HG03521 (cell line): Measurements from ENCODE around the gene PTPRN2.

Experiments used
- ATAC-seq: cut with Tn5 transposase; IDR thresholded peaks from one replicate; pipeline ENCODE4 v1.9.1; 2021; ENCODE audit warnings: mild to moderate bottlenecking, moderate library complexity; ENCODE audit not compliant: unreplicated experiment

PTPRN2 gene

DNA sequence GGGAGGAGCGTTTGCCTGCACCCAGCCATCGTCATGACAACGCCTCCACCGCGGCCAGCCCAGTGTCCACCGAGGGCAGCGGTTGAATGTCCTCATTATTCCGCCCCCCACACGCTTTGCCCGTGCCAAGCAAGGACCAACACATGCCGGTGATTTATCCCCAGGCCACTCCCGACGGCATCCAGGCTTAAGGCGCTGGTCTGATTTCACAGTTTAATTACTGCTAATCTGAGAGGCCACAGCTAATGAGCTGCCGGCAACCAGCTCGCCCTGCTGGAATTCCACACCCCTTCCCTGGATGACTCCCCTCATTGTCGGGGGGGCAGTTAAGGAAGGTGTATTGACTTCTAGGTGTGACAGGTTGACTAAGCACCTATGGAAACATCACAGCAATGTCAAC lies 818.5 kb downstream of the PTPRN2 start:
- no peak for ATAC-seq

DNA sequence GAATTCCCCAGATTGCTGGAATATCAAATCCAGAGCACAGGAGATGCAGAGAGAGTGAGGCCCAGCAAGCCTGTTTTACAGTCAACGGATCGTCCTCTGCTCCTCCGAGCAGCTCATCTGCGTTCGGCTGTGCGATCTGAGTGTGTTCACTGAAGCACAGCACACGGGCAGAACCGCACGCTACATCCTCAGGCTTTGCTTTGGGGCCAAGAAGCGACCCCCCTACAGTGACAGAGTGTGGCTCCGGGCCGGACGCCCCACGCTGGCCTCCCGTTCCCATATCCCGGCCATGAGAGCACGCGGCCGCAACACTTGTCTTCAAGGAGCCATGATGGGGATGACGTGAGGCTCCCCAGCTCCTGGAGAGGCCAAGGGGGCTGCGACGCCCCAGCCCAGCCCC lies 819.4 kb downstream of the PTPRN2 start:
- ATAC-seq, result no peak

DNA sequence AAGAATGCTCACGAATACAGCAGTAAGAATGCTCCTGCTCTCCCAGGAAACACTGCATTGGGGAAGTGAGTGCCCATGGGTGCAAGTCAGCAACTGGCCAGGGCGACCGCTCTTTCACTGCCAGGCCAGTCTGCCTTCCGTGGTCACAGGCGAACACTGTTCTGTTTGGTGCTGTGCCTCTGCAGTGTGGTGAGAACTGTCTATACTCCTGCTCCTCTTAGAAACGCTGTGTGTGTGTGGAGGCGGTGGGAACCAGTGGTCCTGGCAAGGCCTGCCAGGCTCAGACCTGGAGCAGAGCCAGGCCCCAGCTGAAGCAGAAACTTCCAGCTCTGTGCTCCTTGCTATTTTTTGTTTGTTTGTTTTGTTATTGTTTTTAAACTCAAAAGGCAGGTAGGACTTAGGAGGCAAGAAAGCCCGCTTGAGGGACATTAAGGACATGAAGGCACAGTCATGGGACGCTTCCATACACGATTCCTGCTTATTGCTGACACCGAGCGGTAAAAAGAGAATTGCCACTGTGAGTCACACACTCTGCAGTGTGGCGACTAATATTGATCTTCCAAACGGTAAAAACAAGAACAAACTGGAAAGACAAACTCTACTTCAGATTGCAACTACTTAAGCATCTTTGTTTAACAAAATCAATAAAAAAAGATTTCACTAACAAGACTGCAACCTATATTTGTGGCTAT lies 820.0 kb downstream of the PTPRN2 start:
- ATAC-seq, result no peak

DNA sequence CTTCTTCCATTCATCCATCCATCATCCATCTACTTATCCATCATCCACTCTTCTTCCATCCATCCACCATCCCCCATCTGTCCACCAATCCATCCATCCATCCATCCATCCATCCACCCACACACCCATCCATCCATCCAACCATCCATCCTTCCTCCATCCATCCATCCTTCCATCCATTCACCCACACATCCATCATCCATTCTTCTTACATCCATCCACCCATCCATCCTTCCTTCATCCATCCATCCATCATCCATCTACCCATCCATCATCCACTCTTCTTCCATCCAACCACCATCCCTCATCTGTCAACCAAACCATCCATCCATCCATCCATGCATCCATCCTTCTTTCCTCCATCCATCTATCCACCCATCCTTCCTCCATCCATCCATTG lies 821.5 kb downstream of the PTPRN2 start:
- ATAC-seq, result no peak

DNA sequence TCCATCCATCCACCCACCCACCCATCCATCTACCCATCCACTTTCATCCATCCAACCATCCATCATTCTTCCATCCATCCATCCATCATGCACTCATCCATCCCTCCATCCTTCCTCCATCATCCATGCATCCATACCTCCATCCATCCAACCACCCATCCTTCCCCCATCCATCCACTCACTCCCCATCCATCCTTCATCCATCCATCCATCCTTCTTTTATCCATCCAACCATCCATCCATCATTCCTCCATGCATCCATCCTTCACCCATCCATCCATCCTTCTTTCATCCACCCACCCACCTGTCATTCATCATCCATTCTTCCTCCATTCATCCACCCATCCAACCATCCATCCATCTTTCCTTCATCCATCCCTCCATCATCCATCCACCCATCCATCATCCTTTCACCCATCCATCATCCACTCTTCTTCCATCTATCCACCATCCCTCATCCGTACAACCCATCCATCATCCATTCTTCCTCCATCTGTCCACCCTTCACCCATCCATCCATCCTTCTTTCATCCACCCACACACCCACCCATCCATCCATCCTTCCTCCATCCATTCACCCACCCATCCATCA lies 822.6 kb downstream of the PTPRN2 start:
- ATAC-seq, result no peak

DNA sequence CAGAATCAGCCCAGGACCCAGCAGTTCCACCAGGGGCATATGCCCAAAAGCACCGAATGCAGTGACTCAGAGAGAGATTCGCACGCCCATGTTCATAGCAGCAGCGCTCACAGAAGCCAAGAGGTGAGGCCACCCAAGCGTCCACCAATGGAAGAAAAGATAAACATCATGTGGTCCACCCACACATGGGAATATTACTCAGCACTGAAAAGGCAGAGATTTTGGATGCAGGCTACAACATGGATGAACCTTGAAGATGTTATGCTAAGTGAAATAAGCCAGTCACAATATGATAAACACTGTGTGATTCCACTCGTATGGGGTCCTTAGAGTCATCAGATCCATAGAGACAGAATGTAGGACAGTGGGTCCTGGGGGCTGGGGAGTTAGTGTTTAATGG lies 823.4 kb downstream of the PTPRN2 start:
- ATAC-seq, result no peak

DNA sequence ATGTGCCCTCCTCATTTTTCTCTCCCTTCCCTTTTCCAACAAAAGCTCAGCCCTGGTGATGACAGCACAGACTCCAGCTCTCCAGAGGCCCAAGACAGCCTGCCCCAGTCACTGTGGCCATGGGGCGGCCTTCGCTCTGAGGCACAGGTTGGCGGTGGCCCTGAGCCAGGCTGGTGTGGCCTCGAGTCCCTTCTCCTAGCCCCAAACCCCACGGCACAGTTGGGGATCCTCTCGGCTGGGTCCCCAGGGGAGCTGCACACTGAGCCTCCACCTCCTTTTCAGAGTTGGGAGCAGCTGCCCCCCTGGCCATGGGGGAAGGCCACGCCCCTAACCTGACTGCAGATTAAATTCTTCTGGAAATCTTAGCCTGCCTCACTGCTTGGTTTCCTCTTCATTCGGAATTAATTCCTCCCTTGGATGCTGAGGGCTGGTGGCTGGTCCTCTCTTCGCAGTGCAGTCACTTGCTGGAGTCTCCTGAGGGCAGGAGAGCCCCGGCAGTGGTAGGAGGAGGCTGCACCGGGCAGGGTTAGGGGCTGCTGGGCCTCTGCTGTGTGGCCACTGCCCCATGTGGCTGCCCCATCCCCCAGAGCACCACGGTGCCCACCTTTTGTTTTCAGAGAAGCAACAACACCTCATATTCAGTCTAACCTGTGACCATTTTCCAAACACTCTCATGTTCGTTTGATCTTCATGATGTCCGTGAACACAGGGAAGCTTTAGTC lies 824.2 kb downstream of the PTPRN2 start:
- no peak for ATAC-seq

DNA sequence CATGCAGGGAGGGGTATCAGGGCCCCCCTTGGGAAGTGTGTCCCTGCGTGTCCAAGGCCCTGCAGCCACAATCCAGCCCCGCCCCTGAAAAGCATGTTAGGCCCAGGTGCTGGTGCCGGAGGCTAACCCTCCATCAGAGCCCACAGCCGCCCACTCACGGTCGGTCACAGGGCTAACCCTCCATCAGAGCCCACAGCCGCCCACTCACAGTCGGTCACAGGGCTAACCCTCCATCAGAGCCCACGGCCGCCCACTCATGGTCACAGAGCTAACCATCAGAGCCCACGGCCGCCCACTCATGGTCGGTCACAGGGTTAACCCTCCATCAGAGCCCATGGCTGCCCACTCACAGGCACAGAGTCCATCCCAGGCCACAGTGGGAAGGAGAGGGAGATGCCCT lies 824.8 kb downstream of the PTPRN2 start:
- no peak for ATAC-seq

DNA sequence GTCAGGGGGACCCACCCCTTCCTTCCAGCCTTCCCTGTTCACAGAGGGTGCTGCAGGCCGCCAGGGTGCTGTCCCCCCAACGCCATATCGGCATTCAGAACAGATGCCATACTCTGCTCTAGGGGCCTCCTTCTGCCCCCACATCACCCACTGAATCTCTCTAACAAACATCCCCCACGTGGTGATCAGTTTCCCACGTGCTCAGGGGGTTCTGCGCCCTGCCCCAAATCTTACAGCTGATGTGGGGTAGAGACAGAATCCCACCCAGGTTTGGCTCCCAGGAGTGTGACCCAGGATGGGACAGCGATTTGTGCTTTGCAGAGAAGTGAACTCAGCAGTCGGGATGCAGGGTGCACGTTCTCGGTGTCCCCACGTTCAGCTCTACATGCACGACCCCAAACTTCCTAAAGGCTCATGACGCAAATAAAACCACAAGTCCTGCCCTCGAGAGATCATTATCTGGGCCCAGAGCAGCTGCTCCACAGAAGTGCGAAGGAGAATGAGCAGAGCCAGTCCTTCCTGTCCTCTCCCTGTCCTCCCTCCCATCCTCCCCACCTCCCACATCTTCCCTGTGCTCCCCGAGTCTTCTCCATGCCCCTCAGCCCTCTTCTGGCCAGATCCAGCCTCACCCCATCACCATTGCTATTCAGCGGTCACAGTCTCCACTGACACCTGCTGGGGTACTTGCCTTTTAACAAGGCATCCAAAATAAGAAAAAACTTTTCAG lies 827.5 kb downstream of the PTPRN2 start:
- no peak for ATAC-seq

DNA sequence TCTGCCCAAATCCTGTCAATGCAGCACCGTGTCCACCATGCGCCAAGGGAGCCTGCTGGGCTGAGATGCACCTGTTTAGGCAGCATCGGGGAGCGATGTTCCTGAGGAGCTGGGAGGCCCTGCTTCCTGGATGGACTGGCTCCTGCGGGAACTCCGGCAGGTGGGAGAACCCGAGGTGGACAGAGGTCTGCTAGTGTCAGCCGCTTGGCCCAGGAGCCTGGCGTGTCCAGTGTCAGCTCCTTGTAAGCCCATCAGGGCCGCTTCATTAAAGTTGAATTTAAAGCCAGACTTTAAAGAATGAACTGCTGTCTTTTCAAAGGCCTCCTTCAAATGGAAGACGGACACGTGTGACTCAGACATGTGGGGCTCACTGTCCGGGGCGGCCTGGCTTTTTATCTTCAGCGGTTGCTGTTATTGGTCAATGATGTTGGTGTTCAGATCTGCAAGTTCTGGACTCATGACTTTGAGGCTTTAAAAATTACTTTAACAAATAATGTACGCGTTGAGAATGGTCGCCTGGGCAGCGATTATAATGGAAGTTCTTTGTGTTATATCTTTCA lies 828.3 kb downstream of the PTPRN2 start:
- no peak for ATAC-seq

DNA sequence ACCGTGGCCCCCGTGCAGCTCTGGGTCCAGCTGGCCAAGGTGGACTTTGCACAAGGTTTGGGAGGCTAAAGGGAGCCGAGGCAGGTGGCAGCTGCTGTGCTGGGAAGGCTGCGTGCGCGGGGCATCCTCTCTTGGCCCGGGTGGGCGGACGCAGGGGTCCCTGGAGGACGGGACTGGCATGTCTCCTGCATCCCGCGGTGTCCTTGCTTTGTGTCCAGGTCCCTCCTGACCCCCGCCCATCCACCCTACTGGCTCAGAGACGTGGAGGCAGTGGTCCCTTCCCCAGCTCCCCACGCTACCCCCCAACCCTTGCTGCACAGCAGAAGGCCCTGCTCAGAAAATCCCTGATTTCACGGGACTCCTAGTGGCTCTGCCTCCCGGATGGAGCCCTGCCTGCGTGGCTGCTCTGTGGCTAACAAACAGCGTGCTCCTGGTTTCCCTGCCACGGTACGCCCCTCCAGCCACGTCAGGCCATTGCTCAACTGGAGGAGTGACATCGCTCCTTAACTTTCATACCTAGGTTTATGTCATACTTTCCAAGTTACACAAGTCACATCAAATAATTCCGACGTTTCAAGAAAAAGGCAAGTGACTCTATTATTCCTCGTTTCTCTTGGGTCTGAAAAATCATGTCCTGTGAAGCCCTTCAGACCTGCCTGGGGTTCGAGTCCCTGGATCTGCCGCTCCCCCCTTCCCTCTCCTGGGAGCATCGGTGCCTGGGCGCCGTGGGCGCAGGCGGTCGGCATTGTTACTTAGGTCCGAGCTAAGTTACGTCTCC lies 829.0 kb downstream of the PTPRN2 start:
- no peak for ATAC-seq

DNA sequence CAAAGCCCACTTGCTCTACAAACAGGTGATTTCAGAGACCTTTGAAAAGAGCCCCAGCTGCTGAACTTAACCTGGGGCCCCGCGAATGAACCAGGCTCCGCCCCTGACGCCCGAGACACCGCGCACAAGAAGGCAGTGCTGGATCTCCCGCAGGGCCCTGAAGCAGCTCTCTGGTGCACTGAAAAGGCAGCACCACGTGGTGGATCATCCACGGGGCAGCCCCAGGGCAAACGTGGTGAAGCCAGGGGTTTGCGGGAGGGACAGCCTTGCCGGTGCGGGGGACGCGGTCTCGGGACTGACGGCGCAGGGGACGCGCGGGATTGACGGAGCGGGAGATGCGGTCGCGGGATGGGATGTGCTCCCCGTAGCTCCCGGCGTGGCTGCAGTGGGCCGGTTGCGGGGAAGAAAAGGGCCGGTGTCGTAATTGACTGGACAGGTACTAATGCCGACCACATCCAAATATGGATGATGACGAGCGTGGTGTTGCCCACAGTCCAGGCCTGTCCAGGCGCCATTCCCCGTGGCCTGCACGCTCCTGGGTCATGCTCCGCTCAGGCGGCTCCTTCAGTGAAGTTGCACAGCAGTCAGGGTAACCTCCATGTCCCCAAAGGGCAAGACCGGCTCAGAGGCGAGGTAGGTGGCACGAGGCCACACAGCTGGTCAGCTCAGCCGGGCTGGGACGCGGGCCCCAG lies 829.7 kb downstream of the PTPRN2 start:
- no peak for ATAC-seq

DNA sequence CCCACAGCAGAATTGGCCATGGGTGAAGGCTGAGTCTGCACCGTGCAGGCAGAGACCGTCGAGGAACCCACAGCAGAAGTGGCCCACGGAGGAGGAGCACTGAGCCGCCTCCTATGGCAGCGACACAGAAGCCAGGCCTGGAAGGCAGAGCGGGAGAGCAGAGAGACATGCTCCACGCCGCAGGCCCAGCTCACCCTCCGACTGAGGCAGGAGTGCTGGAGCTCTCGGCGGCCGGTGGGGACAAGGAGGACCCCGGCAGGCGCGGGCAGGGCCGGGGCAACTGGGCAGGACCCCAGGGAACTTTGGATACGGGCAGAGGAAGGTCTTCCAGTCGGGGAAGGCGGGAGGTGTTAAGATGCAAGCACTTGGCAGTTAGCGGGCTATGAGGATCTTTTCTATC lies 830.4 kb downstream of the PTPRN2 start:
- no peak for ATAC-seq

DNA sequence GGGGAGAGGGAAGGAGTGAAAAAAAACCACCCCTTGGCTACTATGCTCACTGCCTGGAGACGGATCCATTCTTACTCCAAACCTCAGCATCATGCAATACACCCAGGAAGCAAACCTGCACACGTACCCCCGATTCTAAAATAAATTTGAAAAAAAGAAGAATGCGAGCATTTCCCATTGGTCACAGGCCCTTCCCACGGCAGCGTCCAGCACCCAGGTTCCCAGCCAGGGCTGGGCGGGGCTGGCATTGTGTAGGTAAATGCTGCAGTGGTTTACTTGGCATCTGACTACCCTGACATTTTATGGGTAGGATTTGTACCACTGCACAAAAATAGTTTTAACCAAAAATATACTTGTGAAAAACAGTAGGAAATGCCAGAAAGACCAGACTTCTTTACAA lies 831.9 kb downstream of the PTPRN2 start:
- ATAC-seq, result no peak

DNA sequence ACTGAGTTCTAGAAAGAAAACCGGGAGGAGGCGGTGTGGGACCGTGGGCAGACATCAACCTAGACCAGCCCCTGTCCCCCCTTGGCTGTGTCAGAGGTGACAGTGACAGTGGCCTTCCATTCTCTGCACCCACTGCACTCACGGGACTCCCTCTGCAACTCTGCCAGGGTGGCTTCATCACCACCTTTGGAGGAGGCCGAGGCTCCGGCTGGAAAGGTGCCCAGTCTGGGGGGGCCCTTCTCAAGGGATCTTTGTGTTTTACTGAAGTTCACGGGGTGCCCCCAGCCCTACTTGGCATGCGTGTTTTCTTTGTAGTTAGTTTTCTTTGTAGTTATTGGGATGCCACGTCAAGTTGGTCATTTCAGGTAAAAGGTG lies 833.2 kb downstream of the PTPRN2 start:
- no peak for ATAC-seq

DNA sequence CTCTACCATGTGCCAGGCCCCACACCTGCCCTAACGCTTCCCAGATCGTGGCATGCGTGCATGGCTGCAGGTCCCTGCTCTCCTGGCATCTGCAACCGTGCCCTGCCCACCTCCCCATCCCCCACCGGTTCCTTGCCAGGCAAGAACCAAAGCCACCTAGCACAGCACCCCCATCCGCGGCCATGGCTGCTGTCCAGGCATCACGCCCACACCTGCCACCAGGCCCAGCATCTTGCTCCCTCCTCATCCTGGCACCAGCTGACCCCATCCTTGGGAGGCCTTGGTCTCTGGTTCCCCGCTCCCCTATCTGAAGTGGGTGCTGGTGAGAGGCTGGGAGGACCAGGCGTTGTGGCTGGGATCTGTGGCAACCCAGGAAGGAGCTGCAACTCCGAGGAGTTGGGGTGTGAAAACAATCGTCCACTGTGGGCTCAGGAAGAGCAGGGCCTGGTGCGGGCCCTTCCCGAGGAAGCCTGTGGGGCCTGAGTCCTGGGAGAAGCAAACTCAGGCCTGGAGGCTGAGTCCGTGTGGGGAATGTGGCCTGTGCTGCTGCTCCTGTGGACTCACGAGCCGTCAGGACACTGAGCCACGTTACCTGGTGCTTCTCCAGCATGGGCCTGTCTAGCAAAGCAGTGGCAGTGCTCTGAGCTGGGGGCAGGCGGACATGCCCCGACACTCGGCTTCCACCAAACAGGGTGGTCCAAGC lies 833.8 kb downstream of the PTPRN2 start:
- ATAC-seq, result no peak

DNA sequence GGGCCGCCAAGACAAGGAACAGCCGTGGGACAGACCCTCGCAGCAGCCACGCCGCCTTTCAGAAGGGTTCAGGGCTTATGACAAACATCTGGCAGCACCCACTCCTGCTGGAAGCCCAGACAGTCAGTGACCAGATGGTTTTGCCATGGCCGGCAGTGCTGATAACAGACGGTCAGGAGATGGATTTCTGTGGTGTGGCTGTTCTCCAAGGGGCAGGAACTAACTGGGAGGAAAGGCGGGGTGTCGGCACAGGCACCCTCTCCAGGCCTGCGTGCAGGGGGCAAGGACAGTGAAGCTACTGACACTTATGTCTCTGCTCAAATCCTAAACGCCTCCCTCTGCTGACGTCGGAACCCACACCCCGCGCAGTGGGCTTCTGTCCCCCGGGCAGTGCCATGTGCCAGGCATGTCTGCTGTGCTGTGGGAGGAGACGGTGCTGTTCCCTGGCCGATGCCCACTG lies 834.8 kb downstream of the PTPRN2 start:
- ATAC-seq, result no peak

DNA sequence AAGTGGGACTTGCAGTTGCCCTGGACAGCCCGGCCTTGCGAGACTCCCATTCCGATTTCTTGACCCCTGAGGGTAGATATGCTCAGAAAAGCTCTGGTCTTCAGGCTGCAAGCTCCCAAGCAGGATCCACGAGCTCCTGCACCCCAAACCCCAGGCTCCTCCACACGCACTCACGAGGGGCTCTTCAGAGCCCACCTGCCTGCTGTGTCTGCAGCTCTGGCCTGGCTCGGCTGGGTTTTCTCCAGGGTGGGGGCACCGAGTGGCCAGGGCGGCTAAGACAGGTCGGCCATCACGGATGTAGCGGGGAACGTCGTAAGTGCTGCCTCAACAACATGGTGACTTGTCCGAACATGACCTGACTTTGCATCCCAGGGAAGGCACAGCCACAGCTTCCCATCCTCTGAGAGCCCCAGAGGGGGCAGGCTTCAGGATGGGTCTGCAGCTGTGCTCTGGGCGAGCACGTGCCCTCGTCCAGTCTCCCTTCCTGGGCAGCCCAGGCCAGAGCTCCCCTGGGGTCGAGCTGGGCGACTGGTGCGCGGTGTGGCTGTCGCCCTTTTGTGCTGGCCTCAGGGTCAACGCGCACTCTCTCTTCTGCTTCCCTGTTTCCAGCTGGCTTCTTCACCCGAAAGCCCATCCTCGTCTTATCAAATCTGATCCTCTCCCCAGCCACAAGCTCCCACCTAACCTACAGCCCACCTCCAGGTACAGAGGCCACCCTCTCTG lies 835.5 kb downstream of the PTPRN2 start:
- no peak for ATAC-seq

DNA sequence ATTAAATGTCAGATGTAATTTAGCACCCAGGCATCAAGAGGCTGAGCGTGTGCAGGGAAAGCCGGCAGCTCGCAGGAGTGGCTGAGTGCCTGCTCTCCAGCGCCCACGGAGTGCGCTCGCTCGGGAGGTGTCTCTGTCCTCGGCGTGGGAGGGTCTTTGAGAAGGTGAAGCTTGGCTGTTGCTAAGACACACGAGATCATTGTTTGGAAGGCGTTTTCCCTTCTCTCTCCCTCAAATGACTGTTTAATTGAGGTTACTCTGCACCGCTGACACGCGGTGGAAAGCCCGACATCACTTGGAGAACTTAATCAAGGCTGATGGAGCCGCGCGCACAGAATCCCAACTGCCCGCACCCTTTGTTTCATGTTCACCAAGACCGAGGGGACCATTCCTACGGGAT lies 836.2 kb downstream of the PTPRN2 start:
- no peak for ATAC-seq
